IPS-NIHi11 (cell line): ENCODE data around the gene IGFL3.
"Not testable (repeated sequence)": the region's sequence is repeated elsewhere in the genome, so short reads cannot be mapped to it uniquely, and the experiment has no call there.

Source experiments
- DNase-seq: peaks from one replicate; pipeline ENCODE4 v3.0.0; 2012; ENCODE audit warnings: mixed read lengths, low spot score

Gene IGFL3

GRCh38 chr19:46125447-46125846 is 959 bp upstream of the IGFL3 start:
- no peak for DNase-seq

DNA sequence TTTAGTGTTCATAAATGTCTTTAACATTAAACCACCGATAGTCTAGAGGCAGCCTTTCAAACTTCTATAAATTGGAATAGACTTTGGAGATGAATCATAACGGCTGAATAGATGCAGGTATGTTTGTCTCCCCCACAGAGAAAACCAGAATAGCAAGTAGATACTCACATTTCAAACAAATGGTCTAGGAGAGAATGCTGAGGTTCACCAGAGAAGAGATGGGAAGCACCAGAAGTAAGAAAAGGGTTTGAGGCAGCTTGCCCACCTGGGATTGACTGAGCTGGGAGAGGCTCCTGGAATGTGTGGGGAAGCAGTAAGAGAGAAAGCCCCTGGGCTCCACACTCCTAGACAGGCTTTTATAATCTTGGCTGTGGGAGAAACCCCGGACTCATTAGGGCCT is 6.4 kb downstream of the IGFL3 start:
- DNase-seq = no peak

DNA sequence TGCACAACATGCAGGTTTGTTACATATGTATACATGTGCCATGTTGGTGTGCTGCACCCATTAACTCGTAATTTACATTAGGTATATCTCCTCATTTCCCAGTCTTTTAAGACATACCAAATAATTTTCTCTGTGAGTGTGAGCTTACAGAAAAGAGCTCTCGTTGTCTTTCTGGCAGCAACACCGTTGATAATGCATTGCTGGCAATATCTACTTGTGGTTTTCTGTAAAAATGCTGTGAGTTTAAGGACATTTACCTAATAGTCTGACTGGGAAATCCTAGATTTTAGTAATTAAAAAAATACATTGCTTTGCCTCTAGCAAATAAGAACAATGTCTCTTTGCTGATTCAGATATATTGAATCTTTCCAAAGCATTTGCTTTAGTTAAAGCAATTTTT is 8.4 kb downstream of the IGFL3 start:
- no peak for DNase-seq

DNA sequence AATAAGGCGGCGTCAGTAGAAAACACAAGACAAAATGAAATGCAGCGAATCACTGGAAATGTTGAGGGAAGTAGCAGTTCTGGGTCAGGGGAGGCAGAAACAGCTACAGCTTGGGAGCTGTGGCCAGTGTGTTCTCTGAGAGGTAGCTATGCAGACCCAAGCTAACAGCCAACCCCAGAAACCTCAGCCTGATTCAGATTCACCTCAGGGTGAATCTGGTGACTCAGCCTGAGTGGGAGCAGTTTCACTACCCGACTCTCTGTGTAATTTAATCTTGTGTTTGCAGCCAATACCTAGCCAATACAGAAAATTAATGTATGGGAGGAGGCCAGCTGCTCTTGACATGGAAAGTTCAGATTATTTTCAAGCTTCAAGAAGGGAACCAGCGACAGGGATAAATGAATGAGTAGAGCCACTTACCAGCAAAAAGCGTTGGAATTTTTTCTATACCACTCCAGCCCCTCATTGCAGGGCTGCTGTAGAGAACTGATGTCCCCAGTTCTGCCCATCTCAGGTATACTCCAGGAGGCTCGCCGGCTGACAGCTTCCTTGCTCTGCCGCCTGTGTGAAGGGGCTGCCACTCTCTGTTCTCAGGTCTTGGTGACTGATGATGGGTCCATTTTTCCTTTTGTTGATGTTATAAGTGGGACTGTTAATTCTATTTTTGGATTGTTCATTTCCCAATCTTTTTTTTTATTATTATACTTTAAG is 8.9 kb downstream of the IGFL3 start:
- peak; percentile 28 for DNase-seq

GRCh38 chr19:46113726-46114125 is 10.8 kb downstream of the IGFL3 start:
- DNase-seq = no peak

- DNase-seq = no peak
These were observed 12.0 kb downstream of the IGFL3 start for GRCh38 chr19:46112527-46112926.

- no peak for DNase-seq
These were observed 13.1 kb downstream of the IGFL3 start for GRCh38 chr19:46111376-46111775.

DNA sequence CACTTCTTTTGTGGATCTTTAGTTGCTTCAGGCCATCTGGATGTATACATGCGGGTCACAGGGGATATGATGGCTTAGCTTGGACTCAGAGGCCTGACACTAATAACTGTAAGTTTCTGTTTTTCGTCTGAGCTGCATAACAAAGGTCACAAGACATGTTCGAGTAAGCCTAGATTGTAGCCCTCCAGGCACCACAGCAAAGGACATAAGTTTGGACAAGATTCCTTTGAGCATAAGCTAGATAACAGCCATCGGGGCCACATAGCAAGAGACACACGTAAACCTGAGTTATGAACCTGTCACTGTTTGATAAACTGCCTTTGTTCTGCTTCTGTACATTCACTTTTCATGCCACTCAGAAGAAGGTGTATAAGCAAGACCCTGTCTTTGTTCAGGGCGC is 14.6 kb downstream of the IGFL3 start:
- DNase-seq = no peak

GRCh38 chr19:46107371-46107770 is 17.1 kb downstream of the IGFL3 start:
- DNase-seq = no peak

DNA sequence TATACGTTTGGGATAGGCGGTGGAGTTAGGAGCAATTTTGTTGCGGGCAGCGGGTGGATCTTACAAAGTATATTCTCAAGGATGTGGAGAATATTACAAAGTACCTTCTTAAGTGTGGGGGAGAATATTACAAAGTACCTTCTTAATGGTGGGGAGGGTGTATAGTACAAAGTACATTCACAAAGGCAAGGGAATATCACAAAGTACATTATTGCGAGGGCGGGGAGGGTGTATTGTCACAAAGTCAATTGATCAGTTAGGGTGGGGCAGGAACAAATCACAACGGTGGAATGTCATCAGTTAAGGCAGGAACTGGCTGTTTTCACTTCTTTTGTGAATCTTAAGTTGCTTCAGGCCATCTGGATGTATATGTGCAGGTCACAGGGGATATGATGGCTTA is 22.2 kb downstream of the IGFL3 start:
- DNase-seq = not testable (repeated sequence)

DNA sequence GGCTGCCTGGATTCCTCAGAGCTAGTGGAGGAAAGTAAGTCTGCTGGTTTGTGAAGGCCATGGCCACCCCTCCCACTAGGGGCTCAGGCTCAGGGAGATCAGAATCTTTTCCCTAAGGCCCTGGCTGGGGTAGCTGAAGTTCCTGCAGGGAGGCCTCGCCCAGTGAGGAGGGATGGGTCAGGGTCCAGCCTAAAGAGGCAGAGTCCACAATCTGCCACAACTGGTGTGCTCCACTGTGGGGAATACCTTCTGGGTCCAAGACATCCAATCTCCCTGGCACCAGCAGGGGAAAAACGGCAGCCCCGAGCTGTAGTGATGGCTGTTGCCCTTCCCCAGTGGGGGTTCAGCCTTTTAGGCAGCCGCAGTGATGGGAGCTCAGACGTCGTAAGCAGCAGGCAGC is 23.2 kb downstream of the IGFL3 start:
- no peak for DNase-seq

DNA sequence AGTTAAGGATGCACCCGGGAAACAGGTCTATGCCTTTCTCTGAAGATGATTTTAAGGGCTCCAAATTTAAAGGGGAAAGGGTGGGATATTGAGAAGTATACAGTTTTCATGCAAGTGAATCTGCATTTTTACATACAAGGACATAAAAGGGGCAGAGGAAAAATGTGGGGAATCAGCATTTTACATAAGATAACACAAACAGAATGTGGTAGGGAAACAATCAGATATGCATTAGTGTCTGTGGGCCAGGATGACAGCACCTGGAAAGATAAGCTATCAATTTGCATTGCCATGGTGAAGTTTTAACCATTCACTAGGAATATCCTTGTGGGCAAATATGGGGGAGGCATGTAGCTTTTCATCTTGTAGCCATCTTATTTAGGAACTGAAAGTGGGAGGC is 24.1 kb downstream of the IGFL3 start:
- no peak for DNase-seq

DNA sequence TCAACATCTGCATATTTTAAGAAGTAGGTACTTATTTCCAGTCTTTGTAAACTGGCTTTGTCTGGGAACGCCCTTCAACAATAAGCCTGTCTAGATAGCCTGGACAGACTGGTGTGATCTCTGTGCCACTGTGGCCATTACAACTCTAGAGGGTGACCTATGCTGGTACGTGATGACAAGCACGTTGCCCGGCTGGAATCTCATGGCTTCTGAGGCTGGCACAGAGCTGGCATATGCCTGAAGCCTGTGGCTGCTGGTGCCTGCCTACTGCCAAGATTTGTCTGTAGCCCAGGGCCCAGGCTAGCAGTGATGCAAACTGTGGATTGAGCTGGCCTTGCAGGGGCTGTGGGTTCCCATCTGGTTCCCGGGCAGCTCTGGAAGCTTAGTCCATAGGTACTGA is 34.0 kb downstream of the IGFL3 start:
- DNase-seq = no peak

GRCh38 chr19:46089432-46089831 is 35.1 kb downstream of the IGFL3 start:
- no peak for DNase-seq

DNA sequence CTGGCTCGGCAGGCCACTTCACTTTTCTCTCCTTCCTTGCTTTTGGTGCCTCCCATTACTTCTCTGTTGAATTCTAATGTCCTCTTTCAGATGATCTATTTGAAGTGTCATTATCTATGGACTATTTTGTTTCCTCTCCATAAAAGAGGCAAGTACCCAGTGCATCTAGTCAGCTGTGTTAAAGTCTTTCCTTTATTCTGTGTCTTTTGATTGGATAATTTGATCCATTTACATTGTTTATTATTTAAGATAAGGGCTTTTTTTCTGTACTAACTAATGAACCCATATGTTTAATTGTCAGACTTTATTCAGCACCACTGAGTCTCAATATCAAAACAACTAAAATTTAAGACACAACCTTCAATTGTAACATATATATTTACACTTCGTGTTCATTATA is 36.4 kb downstream of the IGFL3 start:
- no peak for DNase-seq

GRCh38 chr19:46085888-46086287 is 38.6 kb downstream of the IGFL3 start:
- DNase-seq = no peak

- no peak for DNase-seq
These were observed 41.8 kb downstream of the IGFL3 start for GRCh38 chr19:46082728-46083050.

DNA sequence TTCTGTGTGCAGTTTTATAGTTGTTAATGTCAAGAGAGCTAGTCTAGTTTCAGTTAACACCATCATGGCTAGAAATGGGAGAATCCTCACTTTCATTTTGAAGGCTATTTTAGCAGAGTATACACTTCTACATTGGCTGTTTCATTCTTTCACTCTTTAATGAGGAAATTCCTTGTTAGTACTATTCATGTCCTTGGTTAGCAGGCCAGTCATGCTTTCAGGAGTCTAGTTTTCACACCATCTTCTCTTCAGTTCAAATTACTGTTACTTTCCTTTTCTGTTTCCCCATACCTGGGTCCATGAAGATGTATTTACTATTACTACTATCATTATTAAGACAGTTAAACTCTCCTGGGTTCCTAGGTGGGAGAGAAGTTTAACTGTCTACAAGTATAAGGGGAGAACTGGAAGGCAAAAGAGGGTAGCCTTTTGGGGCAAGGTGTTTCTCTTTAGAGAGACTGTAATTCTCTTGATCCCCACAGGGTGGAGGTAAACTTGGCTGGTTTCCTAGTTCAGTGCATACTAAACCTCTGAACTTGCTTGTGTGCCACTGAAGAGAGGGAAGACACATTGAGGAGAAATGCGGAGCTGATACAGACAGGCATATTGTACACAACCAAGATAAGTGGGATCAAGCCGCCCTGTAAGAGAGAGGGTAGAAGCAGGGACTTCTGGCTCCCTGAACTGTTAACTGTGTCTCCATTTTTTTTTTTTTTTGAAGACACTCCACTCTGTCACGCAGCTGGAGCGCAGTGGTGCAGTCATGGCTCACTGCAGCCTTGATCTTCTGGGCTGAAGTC is 42.4 kb downstream of the IGFL3 start:
- peak; percentile 70 for DNase-seq

DNA sequence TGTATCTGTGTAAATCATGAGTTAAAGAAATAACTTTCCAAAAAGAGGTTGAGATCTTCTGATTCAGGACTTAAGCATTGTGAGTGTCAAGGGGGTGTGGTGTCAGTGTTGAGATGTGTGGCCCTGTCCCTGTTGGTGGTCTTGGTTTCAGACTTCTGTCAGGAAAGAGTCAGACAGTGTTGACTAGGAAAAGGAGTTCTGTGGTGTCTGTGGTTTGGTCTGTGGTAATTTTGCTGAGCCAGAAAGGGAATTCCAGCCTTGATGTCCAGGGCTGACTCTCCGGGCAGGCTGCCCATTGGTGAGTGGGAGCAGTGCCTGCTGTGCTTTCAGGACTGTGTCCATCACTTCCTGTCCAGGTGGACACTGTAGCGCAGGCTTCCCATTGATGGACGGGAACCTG is 43.9 kb downstream of the IGFL3 start:
- peak; percentile 36 for DNase-seq

DNA sequence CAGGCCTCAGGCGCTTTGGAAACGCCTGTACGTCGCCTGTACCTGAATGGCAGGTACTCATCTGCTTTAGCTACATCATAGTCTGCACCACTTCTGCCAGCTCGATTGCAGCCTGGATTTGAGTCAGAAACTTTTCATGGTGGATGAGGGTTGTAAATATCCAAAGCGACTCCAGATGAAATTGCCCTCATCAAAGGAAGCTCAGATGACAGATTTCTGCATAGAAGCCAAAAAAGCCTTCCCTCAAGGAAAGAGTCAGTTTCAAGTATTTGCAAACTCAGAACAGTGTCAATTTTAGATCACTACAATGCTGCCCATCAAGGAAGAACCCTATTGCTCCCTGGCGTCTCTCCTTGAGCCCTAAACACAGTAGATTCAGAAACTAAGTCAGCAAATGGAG is 44.9 kb downstream of the IGFL3 start:
- DNase-seq = no peak

GRCh38 chr19:46078573-46079332 is 45.7 kb downstream of the IGFL3 start:
- DNase-seq = peak; percentile 79

DNA sequence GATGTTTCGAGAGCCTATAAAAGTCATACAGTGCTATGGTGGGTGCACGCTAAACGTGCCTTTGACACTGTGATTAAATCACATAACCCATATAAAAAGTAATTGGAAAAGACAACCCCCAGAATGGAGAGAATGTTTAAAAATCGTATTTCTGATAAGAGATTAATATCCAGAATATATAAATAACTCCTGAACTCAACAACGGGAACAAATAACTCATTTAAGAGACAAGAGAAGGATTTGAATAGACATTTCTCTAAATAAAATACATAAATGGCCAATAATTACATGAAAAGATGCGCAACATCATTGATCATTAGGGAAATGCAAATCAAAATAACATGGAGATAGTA is 46.7 kb downstream of the IGFL3 start:
- DNase-seq = no peak
